Nephron progenitor cell (in vitro differentiated cells): Measurements from ENCODE around the gene HTRA3.

ENCODE experiments used
- DNase-seq: peaks from one replicate; pipeline ENCODE4 v3.0.0; 2021
- H3K27ac Mint-ChIP-seq: 2 replicates; pipeline ENCODE4 v1.8.0; 2021; ENCODE audit warnings: mild to moderate bottlenecking, moderate library complexity, mixed read lengths
- H3K27me3 Mint-ChIP-seq: 2 replicates; pipeline ENCODE4 v1.8.0; 2021; ENCODE audit warnings: mild to moderate bottlenecking, low read depth, mixed read lengths; ENCODE audit not compliant: poor library complexity
- H3K36me3 Mint-ChIP-seq: 2 replicates; pipeline ENCODE4 v1.8.0; 2021; ENCODE audit warnings: low read depth, mixed read lengths
- H3K4me1 Mint-ChIP-seq: 2 replicates; pipeline ENCODE4 v1.8.0; 2021; ENCODE audit warnings: mixed read lengths
- H3K4me3 Mint-ChIP-seq: 2 replicates; pipeline ENCODE4 v1.8.0; 2021; ENCODE audit warnings: mild to moderate bottlenecking, moderate library complexity, mixed read lengths
- H3K9me3 Mint-ChIP-seq: 2 replicates; pipeline ENCODE4 v1.8.0; 2021; ENCODE audit warnings: mild to moderate bottlenecking, moderate library complexity, mixed read lengths
- CTCF ChIP-seq: fragments of 200-600 bp; sonication (generic); IDR thresholded peaks from 2 replicates; pipeline ENCODE4 v1.5.0; 2021; ENCODE audit warnings: antibody characterized with exemption

Gene HTRA3

GRCh38 chr4:8242782-8243560, 26.6 kb upstream of the HTRA3 start:
- Mint-ChIP-seq H3K4me3 (no peak overlapping the region), H3K27me3 (peaks cover 12% of the 10 kb centered on the region), H3K4me1 (peaks cover 43% of the 10 kb centered on the region), H3K9me3 (no peaks in the 10 kb centered on the region), H3K27ac (no peak overlapping the region), H3K36me3 (no peaks in the 10 kb centered on the region)
- no peak for DNase-seq
- TF ChIP-seq CTCF = no peak

DNA sequence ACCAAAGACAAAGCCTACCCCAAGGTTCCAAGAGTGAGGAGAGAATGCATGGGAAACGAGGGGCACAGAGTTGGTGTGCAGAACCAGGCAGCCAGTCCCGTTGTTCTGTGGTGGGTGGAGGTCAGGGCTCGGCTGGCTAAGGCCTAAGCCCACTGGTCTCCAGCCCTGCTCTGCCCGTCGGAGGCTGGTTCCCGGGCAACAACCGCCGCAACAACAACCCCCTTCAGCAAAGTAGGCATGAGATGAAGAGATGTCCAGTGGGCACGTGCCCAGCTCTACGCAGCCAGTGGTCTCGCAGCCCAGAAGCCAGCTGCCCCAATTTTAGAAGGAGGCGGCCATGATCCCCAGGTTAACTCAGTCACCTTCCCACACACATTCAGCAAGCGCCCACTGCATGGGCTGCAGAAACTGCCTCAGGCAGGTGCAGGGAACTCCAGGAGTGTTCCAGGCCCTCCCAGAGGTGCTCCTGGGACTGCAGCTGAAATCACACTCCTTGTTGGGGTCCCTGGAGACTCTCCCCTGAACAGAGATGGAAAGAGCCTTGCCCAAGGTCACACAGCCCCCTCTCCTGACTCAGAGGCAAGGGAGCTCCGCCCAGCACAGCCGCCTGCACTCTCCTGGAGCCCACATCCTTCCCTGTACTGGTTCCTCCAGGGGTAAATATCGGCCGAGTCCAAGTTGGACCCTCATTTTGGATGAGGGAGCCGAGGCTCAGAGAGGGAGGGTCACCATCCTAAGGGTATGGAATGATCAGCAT, 25.4 kb upstream of the HTRA3 start:
- TF ChIP-seq CTCF = no peak
- peaks cover 12% of the 10 kb centered on the region for H3K27me3 Mint-ChIP-seq
- H3K36me3 Mint-ChIP-seq = no peaks in the 10 kb centered on the region
- no peak overlapping the region for H3K4me3 Mint-ChIP-seq
- H3K4me1 Mint-ChIP-seq = peaks cover 42% of the 10 kb centered on the region
- no peak for DNase-seq
- H3K27ac Mint-ChIP-seq = no peak overlapping the region
- no peaks in the 10 kb centered on the region for H3K9me3 Mint-ChIP-seq

DNA sequence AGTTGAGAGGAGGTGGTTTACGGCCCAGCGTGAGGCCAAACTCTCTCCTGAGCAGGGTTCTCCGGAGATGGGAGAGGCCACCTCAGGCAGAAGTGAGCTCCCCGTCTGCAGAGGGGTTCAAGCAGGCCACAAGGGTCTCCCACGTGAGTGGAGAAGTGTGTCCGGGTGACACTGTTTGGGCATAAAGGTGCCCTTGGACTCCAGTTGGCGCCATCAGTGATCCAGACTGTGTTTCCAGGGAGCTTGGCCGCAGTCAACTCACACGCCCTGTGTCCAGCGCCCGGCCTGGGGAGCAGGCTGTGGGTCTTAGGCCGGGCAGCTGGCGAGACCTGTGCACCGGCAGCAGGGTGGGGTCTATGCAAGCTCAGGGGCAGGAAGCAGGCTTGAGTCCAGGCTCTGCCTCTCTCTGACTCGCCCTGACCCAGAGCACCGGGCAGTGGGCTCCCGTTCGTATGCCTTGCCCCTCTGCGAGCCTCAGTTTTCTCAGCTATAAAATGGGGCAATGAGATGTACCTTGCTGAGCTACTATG, 24.6 kb upstream of the HTRA3 start:
- H3K27me3 Mint-ChIP-seq = peaks cover 12% of the 10 kb centered on the region
- no peaks in the 10 kb centered on the region for H3K36me3 Mint-ChIP-seq
- no peak overlapping the region for H3K4me3 Mint-ChIP-seq
- no peak for DNase-seq
- TF ChIP-seq CTCF = no peak
- no peak overlapping the region for H3K27ac Mint-ChIP-seq
- H3K4me1 Mint-ChIP-seq = peaks cover 39% of the 10 kb centered on the region
- H3K9me3 Mint-ChIP-seq = no peaks in the 10 kb centered on the region

- no peaks in the 10 kb centered on the region for H3K36me3 Mint-ChIP-seq
- no peak overlapping the region for H3K27ac Mint-ChIP-seq
- H3K9me3 Mint-ChIP-seq = no peaks in the 10 kb centered on the region
- H3K4me3 Mint-ChIP-seq = no peak overlapping the region
- no peak for DNase-seq
- peaks cover 17% of the 10 kb centered on the region for H3K27me3 Mint-ChIP-seq
- H3K4me1 Mint-ChIP-seq = peaks cover 42% of the 10 kb centered on the region
- TF ChIP-seq CTCF = no peak
Measured at GRCh38 chr4:8245884-8246833, 23.4 kb upstream of the HTRA3 start.

GRCh38 chr4:8247047-8247930, 22.3 kb upstream of the HTRA3 start:
- Mint-ChIP-seq H3K27ac (no peak overlapping the region), H3K27me3 (peaks cover 18% of the 10 kb centered on the region), H3K9me3 (no peaks in the 10 kb centered on the region), H3K36me3 (no peaks in the 10 kb centered on the region), H3K4me1 (peaks cover 46% of the 10 kb centered on the region), H3K4me3 (no peak overlapping the region)
- no peak for DNase-seq
- TF ChIP-seq CTCF = no peak
